RPMI7951 (cell line): ENCODE measurements around the gene FDPS. TPM values are rescaled to one million over a fixed set of nuclear protein-coding genes. Genes with fewer than 3 reads are reported as not detected.
"Not testable (repeated sequence)": the region's sequence is repeated elsewhere in the genome, so short reads cannot be mapped to it uniquely, and the experiment has no call there.

Experiments
- DNase-seq: peaks from one replicate; pipeline ENCODE4 v3.0.0-alpha.2; 2012; ENCODE audit warnings: low read depth
- total RNA-seq: library from RNA; depleted of rRNA; stranded (reverse); fragments of >200 nt; shearing (Covaris generic); gene quantifications from 2 replicates; pipeline ENCODE4 v1.2.3, GENCODE V29; 2014

The FDPS gene
- total RNA-seq, 1 experiment from 2014 or later, result 148 TPM

GRCh38 chr1:155285631-155286044, 23.0 kb upstream of the FDPS start:
- DNase-seq, result no peak

- no peak for DNase-seq
Measured at GRCh38 chr1:155286544-155286943, 22.1 kb upstream of the FDPS start.

- no peak for DNase-seq
Measured at GRCh38 chr1:155287987-155288543, 20.6 kb upstream of the FDPS start.

GRCh38 chr1:155291006-155291405, 17.7 kb upstream of the FDPS start:
- DNase-seq, result not testable (repeated sequence)

- DNase-seq, result no peak
Measured at GRCh38 chr1:155293086-155293749, 15.4 kb upstream of the FDPS start.

GRCh38 chr1:155294520-155295182, 14.0 kb upstream of the FDPS start:
- DNase-seq, result no peak

GRCh38 chr1:155295183-155295941, 13.3 kb upstream of the FDPS start:
- no peak for DNase-seq

- DNase-seq, result no peak
Measured at GRCh38 chr1:155295942-155296267, 12.8 kb upstream of the FDPS start.

GRCh38 chr1:155296661-155297060, 12.0 kb upstream of the FDPS start:
- DNase-seq, result no peak

- no peak for DNase-seq
Measured at GRCh38 chr1:155297384-155297783, 11.3 kb upstream of the FDPS start.

- no peak for DNase-seq
Measured at GRCh38 chr1:155300024-155300423, 8.6 kb upstream of the FDPS start.

- DNase-seq, result no peak
Measured at GRCh38 chr1:155300553-155301329, 7.9 kb upstream of the FDPS start.

GRCh38 chr1:155301342-155301841, 7.3 kb upstream of the FDPS start, which contains the start of gene PKLR:
PKLR (minus strand) TSS chr1:155301438; CDS start chr1:155301395, 43 bp downstream.
- DNase-seq, result no peak

GRCh38 chr1:155304558-155305063, 4.1 kb upstream of the FDPS start:
- no peak for DNase-seq

- DNase-seq, result peak; percentile 21
Measured at GRCh38 chr1:155305881-155306391, 2.7 kb upstream of the FDPS start.

- peak; percentile 64 for DNase-seq
Measured at GRCh38 chr1:155307247-155307740, 1.4 kb upstream of the FDPS start.

- no peak for DNase-seq
Measured at GRCh38 chr1:155309423-155310021, 856 bp downstream of the FDPS start.

- no peak for DNase-seq
Measured at GRCh38 chr1:155313261-155313660, 4.6 kb downstream of the FDPS start.

- no peak for DNase-seq
Measured at GRCh38 chr1:155316922-155317321, 8.3 kb downstream of the FDPS start.

- DNase-seq, result no peak
Measured at GRCh38 chr1:155318082-155318481, 9.4 kb downstream of the FDPS start.
